HepG2 (cell line): ENCODE data around the gene LLGL2. TPM values are rescaled to one million over a fixed set of nuclear protein-coding genes. Genes with fewer than 3 reads are reported as not detected.

Source experiments
- BRCA1 ChIP-seq: sonication (generic); formaldehyde crosslinking; IDR thresholded peaks from 2 replicates; pipeline ENCODE4 v1.4.0; 2020; ENCODE audit warnings: missing genetic modification reagents
- CEBPB ChIP-seq: IDR thresholded peaks from 2 replicates; pipeline ENCODE4 v1.6.1; 2011; ENCODE audit warnings: low read depth, low read length, improper control_type of control experiment, borderline replicate concordance
- ERF ChIP-seq: IDR thresholded peaks from 2 replicates; pipeline ENCODE4 v1.6.1; 2018; ENCODE audit warnings: missing biosample characterization, missing genetic modification reagents
- ETV5 ChIP-seq: IDR thresholded peaks from 2 replicates; pipeline ENCODE4 v1.6.1; 2018; ENCODE audit warnings: missing biosample characterization, missing genetic modification reagents, inconsistent platforms, borderline replicate concordance
- GFI1 ChIP-seq: sonication (generic); formaldehyde crosslinking; IDR thresholded peaks from 2 replicates; pipeline ENCODE4 v1.5.0; 2020; ENCODE audit warnings: missing genetic modification reagents, mild to moderate bottlenecking, borderline replicate concordance
- HIVEP1 ChIP-seq: sonication (generic); formaldehyde crosslinking; IDR thresholded peaks from 2 replicates; pipeline ENCODE4 v1.4.0; 2020; ENCODE audit warnings: mild to moderate bottlenecking, missing genetic modification reagents
- MBNL3 ChIP-seq: fragments of 250-450 bp; sonication (Bioruptor Pico); conservative IDR thresholded peaks from 2 replicates; pipeline ENCODE4 v1.8.0; 2022; ENCODE audit warnings: mild to moderate bottlenecking, inconsistent platforms
- MTF2 ChIP-seq: sonication (generic); formaldehyde crosslinking; IDR thresholded peaks from 2 replicates; pipeline ENCODE4 v1.5.0; 2020; ENCODE audit warnings: missing genetic modification reagents, borderline replicate concordance
- NCOA2 ChIP-seq: sonication (generic); formaldehyde crosslinking; IDR thresholded peaks from 2 replicates; pipeline ENCODE4 v1.8.0; 2022; ENCODE audit warnings: inconsistent platforms
- STAG1 ChIP-seq: sonication (generic); formaldehyde crosslinking; IDR thresholded peaks from 2 replicates; pipeline ENCODE4 v1.4.0; 2020; ENCODE audit warnings: missing genetic modification reagents
- ZNF562 ChIP-seq: sonication (generic); formaldehyde crosslinking; IDR thresholded peaks from 2 replicates; pipeline ENCODE4 v1.8.0; 2022; ENCODE audit warnings: missing genetic modification reagents, borderline replicate concordance
- ZNF773 ChIP-seq: sonication (generic); formaldehyde crosslinking; IDR thresholded peaks from 2 replicates; pipeline ENCODE4 v1.4.0; 2020; ENCODE audit warnings: missing genetic modification reagents, borderline replicate concordance
- polyA plus RNA-seq, 8 experiments: library from polyadenylated mRNA; depleted of rRNA in 3 of 8; stranded (reverse) in 7 of 8; unstranded in 1 of 8; fragments of >200 nt; fragmentation: Illumina TruSeq in 4 of 8; extraction: Trizol in 4 of 8; gene quantifications; 2 replicates each; pipeline versions ENCODE4 v1.2.1 to v1.2.3, GENCODE V29; 2011 to 2016; ENCODE audit warnings: low read depth in 4 of 8, missing spikeins in 1 of 8, mixed read lengths in 1 of 8; ENCODE audit not compliant: insufficient read depth in 1 of 8
- total RNA-seq, 5 experiments: library from RNA; depleted of rRNA; stranded (reverse); fragments of >200 nt; fragmentation: Illumina TruSeq; extraction: Trizol; gene quantifications; 2 replicates each; pipeline ENCODE4 v1.2.3, GENCODE V29; 2016; ENCODE audit warnings: low read depth in 1 of 5
- TF ChIP-seq, protein P1 (sequence below): IDR thresholded peaks from 2 replicates; pipeline ENCODE4 v1.6.1; 2012; ENCODE audit warnings: low read length, improper control_type of control experiment
- TF ChIP-seq, protein P2 (sequence below), 2 experiments: sonication (generic) in 1 of 2; formaldehyde crosslinking in 1 of 2; IDR thresholded peaks; 2 replicates each; pipeline versions ENCODE4 v1.4.0 to v1.6.1; 2016 to 2020; ENCODE audit warnings: borderline replicate concordance in 1 of 2, low read depth in 1 of 2, mild to moderate bottlenecking in 1 of 2, missing genetic modification reagents in 1 of 2
- TF ChIP-seq, protein P3 (sequence below): sonication (generic); formaldehyde crosslinking; IDR thresholded peaks from 2 replicates; pipeline ENCODE4 v1.4.0; 2020; ENCODE audit warnings: missing genetic modification reagents, borderline replicate concordance
- TF ChIP-seq, protein P4 (sequence below): IDR thresholded peaks from 2 replicates; pipeline ENCODE4 v1.6.1; 2016; ENCODE audit warnings: missing compliant biosample characterization, missing genetic modification reagents, borderline replicate concordance
- TF ChIP-seq, protein P5 (sequence below): conservative IDR thresholded peaks from 2 replicates; pipeline ENCODE4 v1.6.1; 2018; ENCODE audit warnings: missing genetic modification reagents

Gene LLGL2
- total and polyA plus RNA-seq, 2 of the 13 experiments (the other 11 are each of a cell fraction or from before 2014, with no cell fraction given) = 83.0 to 86.7 TPM

DNA sequence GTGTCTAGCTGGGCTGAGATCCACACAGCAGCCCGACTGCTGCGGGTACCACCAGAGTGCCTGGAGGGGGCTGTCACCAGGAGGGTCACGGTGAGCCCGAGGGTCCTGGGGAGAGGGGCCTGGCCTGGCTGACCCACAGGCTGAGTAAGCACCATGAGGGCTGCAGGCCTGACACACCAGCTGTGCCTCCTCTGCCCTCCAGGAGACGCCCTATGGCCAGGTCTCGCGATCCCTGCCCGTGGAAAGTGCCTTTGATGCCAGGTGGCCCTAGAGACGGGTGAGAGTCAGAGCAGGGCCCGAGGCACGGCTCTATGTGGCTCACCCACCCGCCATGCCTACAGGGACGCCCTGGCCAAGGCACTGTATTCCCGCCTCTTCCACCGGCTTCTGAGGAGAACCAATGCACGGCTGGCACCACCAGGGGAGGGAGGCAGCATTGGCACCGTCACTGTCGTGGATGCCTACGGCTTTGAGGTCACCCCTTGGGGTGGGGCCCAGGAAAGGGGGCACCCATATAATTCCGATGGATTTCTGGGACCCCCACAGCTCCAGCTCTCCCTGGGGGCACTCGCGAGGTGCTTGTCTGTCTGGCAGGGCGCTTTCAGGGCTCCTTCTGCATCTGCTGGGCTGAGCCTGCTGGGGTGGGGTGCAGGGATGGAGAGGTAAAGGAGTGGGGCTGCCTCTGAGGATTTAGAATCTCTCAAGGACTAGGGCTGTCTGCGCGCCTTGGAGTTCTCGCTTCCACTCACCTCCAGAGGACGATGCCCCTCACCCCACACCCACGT lies 69.2 kb downstream of the LLGL2 start (continued):
- TF ChIP-seq ZNF773 (CRISPR knock-in tag) = no peak
- TF ChIP-seq, protein P1, sequence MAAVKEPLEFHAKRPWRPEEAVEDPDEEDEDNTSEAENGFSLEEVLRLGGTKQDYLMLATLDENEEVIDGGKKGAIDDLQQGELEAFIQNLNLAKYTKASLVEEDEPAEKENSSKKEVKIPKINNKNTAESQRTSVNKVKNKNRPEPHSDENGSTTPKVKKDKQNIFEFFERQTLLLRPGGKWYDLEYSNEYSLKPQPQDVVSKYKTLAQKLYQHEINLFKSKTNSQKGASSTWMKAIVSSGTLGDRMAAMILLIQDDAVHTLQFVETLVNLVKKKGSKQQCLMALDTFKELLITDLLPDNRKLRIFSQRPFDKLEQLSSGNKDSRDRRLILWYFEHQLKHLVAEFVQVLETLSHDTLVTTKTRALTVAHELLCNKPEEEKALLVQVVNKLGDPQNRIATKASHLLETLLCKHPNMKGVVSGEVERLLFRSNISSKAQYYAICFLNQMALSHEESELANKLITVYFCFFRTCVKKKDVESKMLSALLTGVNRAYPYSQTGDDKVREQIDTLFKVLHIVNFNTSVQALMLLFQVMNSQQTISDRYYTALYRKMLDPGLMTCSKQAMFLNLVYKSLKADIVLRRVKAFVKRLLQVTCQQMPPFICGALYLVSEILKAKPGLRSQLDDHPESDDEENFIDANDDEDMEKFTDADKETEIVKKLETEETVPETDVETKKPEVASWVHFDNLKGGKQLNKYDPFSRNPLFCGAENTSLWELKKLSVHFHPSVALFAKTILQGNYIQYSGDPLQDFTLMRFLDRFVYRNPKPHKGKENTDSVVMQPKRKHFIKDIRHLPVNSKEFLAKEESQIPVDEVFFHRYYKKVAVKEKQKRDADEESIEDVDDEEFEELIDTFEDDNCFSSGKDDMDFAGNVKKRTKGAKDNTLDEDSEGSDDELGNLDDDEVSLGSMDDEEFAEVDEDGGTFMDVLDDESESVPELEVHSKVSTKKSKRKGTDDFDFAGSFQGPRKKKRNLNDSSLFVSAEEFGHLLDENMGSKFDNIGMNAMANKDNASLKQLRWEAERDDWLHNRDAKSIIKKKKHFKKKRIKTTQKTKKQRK = no peak
- TF ChIP-seq ERF (CRISPR knock-in tag) = no peak
- peak; percentile 60 for TF ChIP-seq STAG1 (CRISPR knock-in tag)
- TF ChIP-seq, protein P2, sequence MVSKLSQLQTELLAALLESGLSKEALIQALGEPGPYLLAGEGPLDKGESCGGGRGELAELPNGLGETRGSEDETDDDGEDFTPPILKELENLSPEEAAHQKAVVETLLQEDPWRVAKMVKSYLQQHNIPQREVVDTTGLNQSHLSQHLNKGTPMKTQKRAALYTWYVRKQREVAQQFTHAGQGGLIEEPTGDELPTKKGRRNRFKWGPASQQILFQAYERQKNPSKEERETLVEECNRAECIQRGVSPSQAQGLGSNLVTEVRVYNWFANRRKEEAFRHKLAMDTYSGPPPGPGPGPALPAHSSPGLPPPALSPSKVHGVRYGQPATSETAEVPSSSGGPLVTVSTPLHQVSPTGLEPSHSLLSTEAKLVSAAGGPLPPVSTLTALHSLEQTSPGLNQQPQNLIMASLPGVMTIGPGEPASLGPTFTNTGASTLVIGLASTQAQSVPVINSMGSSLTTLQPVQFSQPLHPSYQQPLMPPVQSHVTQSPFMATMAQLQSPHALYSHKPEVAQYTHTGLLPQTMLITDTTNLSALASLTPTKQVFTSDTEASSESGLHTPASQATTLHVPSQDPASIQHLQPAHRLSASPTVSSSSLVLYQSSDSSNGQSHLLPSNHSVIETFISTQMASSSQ (IDR thresholded peaks at IDR 0.05; ENCODE audit: low read depth) = no peak
- TF ChIP-seq, protein P2 (CRISPR knock-in tag; IDR thresholded peaks at IDR 0.05; ENCODE audit: borderline replicate concordance) = no peak
- TF ChIP-seq GFI1 (CRISPR knock-in tag) = no peak
- no peak for TF ChIP-seq MBNL3 (CRISPR knock-in tag)
- TF ChIP-seq HIVEP1 (CRISPR knock-in tag) = no peak
- TF ChIP-seq NCOA2 (CRISPR knock-in tag) = no peak
- TF ChIP-seq MTF2 = no peak
- no peak for TF ChIP-seq ETV5 (CRISPR knock-in tag)
- TF ChIP-seq, protein P3, sequence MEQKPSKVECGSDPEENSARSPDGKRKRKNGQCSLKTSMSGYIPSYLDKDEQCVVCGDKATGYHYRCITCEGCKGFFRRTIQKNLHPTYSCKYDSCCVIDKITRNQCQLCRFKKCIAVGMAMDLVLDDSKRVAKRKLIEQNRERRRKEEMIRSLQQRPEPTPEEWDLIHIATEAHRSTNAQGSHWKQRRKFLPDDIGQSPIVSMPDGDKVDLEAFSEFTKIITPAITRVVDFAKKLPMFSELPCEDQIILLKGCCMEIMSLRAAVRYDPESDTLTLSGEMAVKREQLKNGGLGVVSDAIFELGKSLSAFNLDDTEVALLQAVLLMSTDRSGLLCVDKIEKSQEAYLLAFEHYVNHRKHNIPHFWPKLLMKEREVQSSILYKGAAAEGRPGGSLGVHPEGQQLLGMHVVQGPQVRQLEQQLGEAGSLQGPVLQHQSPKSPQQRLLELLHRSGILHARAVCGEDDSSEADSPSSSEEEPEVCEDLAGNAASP (CRISPR knock-in tag) = no peak
- TF ChIP-seq ZNF562 (CRISPR knock-in tag) = no peak
- TF ChIP-seq, protein P4, sequence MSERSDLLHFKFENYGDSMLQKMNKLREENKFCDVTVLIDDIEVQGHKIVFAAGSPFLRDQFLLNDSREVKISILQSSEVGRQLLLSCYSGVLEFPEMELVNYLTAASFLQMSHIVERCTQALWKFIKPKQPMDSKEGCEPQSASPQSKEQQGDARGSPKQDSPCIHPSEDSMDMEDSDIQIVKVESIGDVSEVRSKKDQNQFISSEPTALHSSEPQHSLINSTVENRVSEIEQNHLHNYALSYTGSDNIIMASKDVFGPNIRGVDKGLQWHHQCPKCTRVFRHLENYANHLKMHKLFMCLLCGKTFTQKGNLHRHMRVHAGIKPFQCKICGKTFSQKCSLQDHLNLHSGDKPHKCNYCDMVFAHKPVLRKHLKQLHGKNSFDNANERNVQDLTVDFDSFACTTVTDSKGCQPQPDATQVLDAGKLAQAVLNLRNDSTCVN (CRISPR knock-in tag) = no peak
- TF ChIP-seq, protein P5, sequence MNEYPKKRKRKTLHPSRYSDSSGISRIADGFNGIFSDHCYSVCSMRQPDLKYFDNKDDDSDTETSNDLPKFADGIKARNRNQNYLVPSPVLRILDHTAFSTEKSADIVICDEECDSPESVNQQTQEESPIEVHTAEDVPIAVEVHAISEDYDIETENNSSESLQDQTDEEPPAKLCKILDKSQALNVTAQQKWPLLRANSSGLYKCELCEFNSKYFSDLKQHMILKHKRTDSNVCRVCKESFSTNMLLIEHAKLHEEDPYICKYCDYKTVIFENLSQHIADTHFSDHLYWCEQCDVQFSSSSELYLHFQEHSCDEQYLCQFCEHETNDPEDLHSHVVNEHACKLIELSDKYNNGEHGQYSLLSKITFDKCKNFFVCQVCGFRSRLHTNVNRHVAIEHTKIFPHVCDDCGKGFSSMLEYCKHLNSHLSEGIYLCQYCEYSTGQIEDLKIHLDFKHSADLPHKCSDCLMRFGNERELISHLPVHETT (CRISPR knock-in tag) = no peak
- TF ChIP-seq CEBPB = no peak
- TF ChIP-seq BRCA1 (CRISPR knock-in tag) = no peak
